Measurements from ENCODE around the gene ZNF28.
A peak's percentile ranks its signal among the peaks of the same experiment; 100 is the strongest.
"Not testable (repeated sequence)": the region's sequence is repeated elsewhere in the genome, so short reads cannot be mapped to it uniquely, and the experiment has no call there.

ZNF28 gene

DNA sequence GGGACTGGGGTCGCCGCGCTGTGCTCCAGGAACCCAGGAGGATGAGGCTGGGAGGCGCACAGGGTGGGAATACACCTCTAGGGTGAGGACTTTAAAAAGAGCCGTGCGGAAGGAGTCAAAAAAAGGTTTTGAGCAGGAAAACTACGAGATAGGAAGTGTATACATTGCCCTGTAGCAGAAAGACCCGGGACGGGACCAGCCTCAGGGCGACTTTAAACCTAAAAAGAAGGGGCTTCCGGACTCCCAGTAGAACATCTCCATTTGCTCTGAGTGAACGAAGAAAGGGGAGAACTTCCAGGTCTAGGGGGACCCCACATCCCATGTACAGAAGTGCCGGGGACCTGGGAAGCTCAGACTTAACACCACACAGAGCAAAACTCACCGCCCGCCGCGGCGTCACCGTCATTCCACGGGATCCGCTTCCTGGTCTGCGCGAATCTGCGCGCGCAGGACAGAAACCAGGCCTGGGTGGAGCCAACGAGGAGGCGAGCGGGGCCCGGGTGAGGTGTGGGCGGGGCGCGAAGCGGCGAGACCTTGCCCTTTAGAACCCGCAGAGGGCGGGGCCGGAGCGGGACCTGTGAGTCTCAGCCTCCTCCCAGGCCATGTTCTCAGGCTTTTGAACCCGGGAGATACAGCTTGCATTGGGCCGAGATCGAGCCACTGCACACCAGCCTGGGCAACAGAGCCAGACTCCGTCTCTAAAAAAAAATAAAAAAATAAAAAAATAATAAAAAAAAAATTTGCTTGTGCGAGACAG lies at the start of gene ZNF28:
TSS of gene ZNF28 (minus strand) at position 430 of the 757 bp plus-strand sequence. CDS start 3,675 bp downstream, outside the sequence.
- DNase-seq = peak; percentile 37

DNA sequence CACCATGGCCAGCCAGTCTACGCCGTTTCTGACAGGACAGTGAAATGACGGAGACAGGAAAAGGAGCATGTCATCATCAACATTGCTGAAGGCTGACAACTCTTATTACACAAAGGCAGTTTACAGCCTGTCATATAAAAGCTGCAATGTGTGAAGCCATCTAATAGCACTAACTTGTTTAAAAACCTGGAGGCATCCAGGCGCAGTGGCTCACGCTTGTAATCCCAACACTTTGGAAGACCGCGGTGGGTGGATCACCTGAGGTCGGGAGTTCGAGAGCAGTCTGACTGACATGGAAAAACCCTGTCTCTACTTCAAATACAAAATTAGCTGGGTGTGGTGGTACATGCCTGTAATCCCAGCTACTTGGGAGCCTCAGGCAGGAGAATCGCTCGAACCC lies 46.6 kb upstream of the ZNF28 start:
- not testable (repeated sequence) for DNase-seq

DNA sequence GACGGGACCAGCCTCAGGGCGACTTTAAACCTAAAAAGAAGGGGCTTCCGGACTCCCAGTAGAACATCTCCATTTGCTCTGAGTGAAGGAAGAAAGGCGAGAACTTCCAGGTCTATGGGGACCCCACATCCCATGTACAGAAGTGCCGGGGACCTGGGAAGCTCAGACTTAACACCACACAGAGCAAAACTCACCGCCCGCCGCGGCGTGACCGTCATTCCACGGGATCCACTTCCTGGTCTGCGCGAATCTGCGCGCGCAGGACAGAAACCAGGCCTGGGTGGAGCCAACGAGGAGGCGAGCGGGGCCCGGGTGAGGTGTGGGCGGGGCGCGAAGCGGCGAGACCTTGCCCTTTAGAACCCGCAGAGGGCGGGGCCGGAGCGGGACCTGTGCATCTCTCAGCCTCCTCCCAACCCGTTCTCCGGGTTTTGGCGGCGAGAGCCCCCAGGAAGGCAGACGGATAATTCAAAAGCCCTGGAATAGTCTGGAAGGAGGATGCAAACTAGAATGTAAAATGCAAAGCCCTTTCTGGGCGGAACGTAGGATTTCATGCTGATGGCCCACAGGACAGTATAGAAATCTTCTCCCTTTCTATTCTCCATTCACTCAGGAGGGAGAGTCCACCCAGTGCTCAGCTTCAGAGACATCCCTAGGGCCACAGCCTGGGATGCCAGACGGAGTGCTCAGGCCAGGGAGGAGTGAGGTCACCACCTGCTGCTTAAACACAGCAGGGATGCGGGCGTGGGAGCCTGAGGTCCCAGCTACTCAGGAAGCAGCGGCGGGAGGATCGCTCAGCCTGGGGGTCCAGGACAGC lies 36.2 kb upstream of the ZNF28 start, which contains the start of gene ZNF468:
TSS of gene ZNF468 (minus strand) at position 242 of the 814 bp plus-strand sequence. CDS start 3,347 bp downstream, outside the sequence.
- DNase-seq = peak; percentile 72

DNA sequence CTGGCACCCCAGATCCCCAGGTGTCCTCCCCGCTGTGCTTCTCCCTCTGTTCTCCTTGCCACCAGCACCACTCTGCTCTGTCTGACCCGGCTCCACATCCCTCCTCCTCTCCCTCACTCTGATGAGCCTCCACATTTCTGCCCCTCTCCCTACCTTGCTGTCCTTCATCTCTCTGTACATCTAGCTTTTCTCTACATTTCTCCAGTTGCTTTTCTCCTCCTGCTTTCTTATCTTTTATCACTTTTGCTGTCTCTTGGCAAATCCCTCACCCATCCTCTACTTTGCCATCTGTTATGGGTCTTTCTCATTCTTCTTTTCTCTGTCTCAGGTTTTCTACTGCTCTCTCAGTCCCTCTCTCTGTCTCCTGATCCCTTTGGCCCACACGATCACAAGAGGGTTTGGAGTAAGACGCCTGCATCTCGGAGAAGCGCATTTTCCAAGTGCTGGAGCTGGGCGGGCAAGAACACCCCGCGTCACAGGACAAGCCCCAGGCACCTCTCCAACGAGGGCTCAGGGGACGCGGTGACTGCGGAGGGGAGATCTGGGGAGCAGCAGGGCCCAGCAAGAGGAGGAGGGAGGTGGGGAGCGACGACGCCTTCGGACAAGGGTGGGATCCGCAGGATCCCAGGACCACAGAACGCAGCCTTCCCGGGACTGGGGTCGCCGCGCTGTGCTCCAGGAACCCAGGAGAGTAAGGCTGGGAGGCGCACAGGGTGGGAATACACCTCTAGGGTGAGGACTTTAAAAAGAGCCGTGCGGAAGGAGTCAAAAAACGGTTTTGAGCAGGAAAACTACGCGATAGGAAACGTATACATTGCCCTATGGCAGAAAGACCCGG lies 35.3 kb upstream of the ZNF28 start:
- DNase-seq = peak; percentile 6

DNA sequence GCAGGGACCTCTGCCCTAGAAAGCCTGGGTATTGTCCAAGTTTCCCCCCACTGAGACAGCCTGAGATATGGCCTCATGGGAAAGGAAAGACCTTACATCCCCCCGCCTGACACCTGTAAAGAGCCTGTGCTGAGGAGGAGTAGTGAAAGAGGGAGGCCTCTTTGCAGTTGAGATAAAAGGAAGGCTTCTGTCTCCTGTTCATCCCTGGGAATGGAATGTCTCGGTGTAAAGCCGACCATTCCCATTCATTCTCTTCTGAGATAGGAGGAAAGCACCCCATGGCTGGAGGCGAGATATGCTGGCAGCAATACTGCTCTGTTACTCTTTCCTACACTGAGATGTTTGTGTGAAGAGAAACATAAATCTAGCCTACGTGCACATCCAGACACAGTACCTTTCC lies 25.9 kb upstream of the ZNF28 start:
- not testable (repeated sequence) for DNase-seq

DNA sequence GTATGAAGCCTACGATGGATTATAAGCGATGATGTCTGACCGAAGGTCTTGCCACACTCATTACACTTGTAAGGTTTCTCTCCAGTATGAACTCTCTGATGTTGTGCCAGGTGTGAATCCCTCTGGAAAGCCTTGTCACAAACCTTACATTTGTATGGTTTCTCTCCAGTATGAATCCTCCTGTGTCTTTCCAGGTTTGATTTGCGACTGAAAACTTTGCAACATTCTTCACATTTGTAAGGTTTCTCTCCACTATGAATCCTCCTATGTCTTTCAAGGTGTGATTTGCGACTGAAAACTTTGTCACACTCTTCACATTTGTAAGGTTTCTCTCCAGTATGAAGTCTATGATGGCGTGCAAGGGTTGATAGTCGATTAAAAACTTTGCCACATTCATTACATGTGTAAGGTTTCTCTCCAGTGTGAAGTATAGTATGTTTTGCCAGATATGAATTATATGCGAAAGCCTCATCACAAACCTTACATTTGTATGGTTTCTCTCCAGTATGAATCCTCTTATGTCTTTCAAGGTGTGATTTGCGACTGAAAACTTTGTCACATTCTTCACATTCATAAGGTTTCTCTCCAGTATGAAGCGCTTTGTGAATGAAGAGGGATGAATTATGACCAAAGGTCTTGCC lies 19.5 kb upstream of the ZNF28 start:
- DNase-seq = not testable (repeated sequence)

DNA sequence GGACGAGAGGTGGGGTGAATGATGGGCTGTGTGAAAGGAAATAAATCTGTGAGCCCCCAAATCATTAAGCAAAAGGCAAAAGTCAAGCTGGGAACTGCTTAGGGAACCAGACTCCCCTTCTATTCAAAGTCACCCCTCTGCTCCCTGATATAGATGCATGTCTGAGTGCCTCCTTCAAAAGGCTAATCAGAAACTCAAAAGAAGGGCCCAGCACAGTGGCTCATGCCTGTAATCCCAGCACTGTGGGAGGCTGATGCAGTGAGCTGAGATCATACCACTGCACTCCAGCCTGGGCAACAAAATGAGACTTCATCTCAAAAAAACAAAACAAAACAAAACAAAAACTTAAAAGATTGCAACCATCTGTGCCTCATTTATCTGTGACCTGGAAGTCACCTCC lies 12.9 kb upstream of the ZNF28 start:
- not testable (repeated sequence) for DNase-seq

DNA sequence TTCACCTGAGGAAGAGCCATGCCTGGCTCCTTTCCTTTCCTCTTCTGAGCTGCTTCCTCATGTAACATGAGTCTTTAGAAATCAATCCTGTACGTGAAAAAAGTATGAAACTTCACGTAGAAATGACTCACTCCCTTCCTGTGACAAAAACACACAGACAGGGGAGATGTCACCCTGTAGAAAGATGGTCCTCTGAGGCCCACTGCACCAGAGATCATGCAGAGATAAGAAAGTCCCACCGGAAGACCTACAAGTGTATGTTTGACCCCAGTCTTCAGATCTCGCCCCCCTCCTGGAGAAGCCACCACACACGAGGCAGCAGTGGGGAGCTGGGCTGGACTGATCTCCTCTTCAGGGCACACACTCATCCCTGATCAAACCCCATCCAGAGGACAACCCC lies 12.1 kb upstream of the ZNF28 start:
- DNase-seq = not testable (repeated sequence)

DNA sequence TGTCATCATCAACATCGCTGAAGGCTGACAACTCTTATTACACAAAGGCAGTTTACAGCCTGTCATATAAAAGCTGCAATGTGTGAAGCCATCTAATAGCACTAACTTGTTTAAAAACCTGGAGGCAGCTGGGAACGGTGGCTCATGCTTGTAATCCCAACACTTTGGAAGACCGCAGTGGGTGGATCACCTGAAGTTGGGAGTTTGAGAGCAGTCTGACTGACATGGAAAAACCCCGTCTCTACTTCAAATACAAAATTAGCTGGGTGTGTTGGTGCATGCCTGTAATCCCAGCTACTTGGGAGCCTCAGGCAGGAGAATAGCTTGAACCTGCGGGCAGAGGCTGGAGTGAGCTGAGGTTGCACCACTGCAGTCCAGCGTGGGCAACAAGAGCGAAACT lies 8.4 kb upstream of the ZNF28 start:
- not testable (repeated sequence) for DNase-seq

DNA sequence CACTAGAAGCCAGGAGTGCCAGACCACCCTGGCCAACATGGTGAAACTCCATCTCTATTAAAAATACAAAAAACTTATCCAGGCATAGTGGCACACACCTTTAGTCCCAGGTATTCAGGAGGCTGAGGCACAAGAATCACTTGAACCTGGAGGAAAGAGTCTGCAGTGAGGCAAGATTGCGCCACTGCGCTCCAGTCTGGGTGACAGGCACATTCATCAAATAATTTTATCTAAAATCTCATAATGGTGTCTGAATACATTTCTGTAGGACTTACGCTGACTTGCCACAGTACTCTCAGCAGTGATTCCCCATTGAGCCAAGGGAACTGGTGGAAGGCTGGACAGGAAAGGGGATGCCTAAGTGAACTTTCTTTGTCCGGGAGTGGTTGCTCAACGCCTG lies 4.3 kb upstream of the ZNF28 start:
- DNase-seq = no peak

DNA sequence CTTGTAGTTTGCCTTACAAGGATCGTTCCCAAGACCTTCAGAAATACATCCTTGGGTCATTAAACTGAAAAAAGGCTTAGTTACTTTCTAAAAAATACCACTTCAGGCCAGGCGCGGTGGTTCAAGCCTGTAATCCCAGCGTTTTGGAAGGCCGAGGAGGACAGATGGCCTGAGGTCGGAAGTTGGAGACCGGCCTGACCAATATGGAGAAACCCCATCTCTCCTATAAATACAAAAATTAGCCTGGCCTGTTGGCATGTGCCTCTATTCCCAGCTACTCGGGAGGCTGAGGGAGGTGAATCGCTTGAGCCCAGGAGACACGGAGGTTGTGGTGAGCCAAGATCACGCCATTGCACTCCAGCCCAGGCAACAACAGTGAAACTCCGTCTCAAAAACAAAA lies 2.2 kb upstream of the ZNF28 start:
- no peak for DNase-seq

DNA sequence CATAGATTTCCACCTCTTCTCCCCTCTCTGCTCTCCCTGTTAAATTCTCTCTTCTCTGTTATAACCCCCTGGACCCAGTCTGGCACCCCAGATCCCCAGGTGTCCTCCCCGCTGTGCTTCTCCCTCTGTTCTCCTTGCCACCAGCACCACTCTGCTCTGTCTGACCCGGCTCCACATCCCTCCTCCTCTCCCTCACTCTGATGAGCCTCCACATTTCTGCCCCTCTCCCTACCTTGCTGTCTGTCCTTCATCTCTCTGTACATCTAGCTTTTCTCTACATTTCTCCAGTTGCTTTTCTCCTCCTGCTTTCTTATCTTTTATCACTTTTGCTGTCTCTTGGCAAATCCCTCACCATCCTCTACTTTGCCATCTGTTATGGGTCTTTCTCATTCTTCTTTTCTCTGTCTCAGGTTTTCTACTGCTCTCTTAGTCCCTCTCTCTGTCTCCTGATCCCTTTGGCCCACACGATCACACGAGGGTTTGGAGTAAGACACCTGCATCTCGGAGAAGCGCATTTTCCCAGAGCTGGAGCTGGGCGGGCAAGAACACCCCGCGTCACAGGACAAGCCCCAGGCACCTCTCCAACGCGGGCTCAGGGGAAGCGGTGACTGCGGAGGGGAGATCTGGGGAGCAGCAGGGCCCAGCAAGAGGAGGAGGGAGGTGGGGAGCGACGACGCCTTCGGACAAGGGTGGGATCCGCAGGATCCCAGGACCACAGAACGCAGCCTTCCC lies 795 bp downstream of the ZNF28 start:
- peak; percentile 8 for DNase-seq

DNA sequence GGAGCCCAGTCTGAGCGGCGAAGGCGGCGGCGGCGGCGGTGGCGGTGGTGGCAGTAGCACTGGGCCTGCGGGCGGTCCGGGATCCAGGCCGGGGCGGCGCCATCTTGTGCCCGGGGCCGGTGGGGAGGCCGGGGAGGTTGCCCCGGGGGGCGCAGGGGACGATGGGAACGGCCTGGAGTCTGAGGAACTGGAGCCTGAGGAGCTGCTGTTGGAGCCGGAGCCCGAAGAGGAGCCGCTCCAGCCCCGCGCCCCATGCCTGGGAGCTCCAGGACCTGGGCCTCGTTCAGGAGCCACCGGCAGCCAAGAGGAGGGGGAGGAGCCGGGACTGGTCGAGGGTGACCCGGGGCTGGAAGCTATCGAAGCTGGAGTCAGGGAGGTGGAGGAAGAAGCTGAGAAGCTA lies 11.6 kb downstream of the ZNF28 start:
- no peak for DNase-seq

DNA sequence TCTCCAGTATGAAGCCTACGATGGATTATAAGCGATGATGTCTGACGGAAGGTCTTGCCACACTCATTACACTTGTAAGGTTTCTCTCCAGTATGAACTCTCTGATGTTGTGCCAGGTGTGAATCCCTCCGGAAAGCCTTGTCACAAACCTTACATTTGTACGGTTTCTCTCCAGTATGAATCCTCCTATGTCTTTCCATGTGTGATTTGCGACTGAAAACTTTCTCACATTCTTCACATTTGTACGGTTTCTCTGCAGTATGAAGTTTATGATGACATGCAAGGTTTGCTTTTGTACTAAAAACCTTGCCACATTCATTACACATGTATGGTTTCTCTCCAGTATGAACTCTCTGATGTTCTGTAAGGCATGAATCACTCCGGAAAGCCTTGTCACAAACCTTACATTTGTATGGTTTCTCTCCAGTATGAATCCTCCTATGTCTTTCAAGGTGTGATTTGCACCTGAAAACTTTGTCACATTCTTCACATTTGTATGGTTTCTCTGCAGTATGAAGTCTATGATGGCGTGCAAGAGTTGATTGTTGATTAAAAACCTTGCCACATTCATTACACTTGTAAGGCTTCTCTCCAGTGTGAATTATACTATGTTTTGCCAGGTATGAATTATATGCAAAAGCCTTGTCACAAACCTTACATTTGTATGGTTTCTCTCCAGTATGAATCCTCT lies 21.3 kb downstream of the ZNF28 start:
- DNase-seq = not testable (repeated sequence)

DNA sequence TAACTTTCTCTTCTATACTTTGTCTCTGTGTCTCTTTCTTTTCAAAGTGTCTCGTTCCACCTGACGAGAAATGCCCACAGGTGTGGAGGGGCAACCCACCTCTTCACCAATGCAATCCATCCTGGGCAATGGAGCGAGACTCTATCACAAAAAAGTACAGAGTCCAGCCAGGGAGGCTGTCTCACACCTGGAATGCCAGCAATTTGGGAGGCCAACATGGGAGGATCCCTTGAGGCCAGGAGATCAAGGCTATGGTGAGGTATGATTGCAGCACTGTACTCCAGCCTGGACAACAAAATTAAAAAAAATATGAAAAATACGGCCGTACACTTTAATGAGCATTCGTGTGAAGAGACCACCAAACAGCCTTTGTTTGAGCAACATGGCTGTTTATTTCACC lies 32.0 kb downstream of the ZNF28 start:
- DNase-seq = no peak

DNA sequence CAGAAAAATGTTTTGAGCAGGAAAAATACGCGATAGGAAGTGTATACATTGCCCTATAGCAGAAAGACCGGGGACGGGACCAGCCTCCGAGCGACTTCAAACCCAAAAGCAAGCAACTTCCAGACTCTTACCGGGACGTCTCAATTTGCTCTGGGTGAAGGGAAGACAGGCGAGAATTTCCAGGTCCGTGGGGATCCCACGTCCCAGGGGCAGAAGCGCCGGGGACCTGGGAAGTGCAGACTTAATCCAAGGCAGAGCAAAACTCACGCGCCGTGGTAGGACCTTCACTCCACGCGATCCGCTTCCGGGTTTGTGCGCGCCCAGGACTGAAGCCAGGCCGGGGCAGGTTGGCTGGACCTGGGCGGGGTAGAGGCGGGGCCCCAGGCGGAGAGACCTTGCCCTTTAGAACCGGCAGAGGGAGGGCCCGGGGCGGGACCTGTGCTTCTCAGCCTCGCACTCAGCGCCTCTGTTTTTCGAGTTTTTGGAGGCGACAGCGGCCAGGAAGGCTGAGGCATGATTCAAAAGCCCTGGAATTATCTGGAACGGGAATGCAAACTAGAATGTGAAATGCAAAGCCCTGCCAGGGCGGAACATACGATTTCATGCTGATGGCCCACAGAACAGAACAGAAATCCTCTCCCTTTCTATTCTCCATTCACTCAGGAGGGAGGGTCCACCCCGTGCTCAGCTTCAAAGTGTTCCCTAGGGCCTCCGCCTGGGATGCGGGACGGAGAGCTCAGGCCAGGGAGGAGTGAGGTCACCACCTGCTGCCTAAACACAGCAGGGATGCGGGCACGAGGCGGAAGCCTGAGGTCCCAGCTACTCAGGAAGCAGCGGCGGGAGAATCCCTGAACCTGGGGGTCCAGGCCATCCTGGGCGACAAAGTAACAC lies 34.7 kb downstream of the ZNF28 start, which contains the start of gene ZNF600:
TSS of gene ZNF600 (minus strand) at position 328 of the 891 bp plus-strand sequence. CDS start 7,903 bp downstream, outside the sequence.
- peak; percentile 75 for DNase-seq

DNA sequence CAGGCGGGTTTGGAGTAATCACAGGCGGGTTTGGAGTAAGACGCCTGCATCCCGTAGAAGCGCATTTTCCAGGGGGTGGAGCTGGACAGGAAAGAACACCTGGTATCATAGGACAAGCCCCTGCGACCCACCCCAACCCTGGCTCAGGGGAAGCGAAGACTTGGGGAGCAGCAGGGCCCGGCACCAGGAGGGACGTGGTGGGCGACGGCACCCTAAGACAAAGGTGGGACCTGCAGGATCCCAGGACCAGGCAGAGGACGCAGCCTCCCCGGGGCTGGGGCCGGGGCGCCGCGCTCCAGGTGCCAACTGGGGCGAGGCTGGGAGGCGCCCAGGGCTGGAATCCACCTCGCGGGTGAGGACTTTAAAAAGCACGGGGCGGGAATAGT lies 35.4 kb downstream of the ZNF28 start:
- no peak for DNase-seq

DNA sequence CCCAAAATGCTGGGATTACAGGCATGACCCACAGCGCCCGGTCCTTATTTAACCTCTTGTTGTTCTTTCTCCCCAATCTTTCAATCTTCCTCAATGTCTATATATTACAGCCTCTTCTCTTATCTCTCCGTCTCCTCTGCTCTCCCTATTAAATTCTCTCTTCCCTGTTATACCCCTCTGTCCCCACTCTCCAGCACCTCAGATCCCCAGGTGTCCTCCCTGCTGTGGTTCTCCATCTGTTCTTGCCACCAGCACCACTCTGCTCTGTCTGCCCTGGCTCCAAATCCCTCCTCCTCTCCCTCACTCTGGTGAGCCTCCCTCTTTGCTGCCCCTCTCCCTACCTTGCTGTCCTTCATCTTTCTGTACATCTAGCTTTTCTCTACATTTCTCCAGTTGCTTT lies 35.9 kb downstream of the ZNF28 start:
- no peak for DNase-seq

DNA sequence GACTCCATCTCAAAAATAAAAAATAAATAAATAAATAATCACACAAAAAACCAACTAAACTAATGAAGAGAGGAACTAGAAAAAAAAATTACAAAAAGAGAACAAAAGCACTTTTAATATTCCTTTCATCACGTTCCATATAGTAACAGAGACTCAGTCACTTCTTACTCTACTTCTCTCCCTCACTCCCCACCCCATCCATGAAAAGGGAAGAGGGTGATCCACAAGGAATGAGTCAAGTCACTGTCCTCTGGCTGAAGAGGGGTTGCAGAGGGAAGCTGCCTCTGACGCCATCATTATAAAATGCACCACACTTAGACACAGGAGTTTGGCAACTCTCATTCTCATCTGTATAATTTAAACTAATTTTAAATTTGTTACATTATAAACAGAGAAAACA lies 38.6 kb downstream of the ZNF28 start:
- not testable (repeated sequence) for DNase-seq

DNA sequence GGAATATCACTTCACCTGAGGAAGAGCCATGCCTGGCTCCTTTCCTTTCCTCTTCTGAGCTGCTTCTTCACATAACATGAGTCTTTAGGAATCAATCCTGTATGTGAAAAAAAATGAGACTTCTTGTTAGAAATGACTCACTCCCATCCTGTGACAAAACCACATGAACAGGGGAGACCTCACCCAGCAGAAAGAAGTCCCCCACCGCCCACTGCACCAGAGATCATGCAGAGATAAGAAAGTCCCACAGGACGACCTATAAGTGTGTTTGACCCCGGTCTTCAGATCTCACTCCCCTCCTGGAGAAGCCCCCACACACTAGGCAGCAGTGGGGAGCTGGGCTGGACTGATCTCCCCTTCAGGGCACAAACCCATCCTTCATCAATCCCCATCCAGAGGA lies 42.6 kb downstream of the ZNF28 start:
- no peak for DNase-seq

All from inflammatory macrophage treated with lipopolysaccharide for 4 hours (primary cell).